ENCODE data around the gene NANOS1.

Gene NANOS1

DNA sequence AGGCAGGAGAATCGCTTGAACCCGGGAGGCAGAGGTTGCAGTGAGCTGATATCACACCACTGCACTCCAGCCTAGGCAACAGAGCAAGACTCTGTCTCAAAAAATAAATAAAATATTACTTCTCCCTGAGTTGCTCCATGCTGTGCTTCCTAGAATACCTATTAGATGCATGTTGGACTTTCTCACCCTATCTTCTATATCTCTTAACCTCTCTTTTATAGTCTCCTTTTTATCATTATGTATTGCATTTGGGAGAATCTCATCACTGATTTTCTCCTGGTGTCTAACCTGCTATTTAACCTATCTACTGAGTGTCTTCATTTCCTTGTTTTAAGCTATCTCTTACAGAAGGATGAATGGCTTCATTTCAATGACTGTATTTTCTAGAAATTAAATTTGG lies 32.1 kb upstream of the NANOS1 start:
- Histone ChIP-seq H3K4me1 (ENCODE audit: insufficient read depth, low read length) (no peaks in the 10 kb centered on the region), H3K27me3 (ENCODE audit: insufficient read depth, low read length, poor library complexity) (no peaks in the 10 kb centered on the region), H4K20me1 (ENCODE audit: insufficient read depth, low read length) (no peaks in the 10 kb centered on the region), H3K4me3 (ENCODE audit: low read depth in 1 of 2, low read length in 2 of 2) (no peak overlapping the region), H3K9me3 (ENCODE audit: insufficient read depth, low read length, severe bottlenecking) (no peaks in the 10 kb centered on the region), H3K9ac (ENCODE audit: low read depth, low read length) (no peak overlapping the region), H3K36me3 (ENCODE audit: insufficient read depth, low read length) (no peaks in the 10 kb centered on the region), H3K4me2 (ENCODE audit: insufficient read depth, low read length) (no peak overlapping the region), H3K79me2 (ENCODE audit: insufficient read depth, low read length) (no peaks in the 10 kb centered on the region), H3K27ac (ENCODE audit: low read length) (no peak overlapping the region), H2AFZ (ENCODE audit: low read depth, low read length) (no peak overlapping the region)
- TF ChIP-seq CTCF (IDR thresholded peaks at IDR 0.05; ENCODE audit: borderline replicate concordance, extremely low read depth, low read length, poor library complexity, severe bottlenecking) (no peak), EZH2 (IDR thresholded peaks at IDR 0.05; ENCODE audit: borderline replicate concordance, low read depth, low read length, severe bottlenecking) (no peak)
- no peak for DNase-seq
- no peak for ATAC-seq (ENCODE audit: insufficient read depth, low read depth)

- no peak overlapping the region for H3K27ac ChIP-seq (ENCODE audit: low read length)
- TF ChIP-seq EZH2 (IDR thresholded peaks at IDR 0.05; ENCODE audit: borderline replicate concordance, low read depth, low read length, severe bottlenecking): no peak
- TF ChIP-seq CTCF (IDR thresholded peaks at IDR 0.05; ENCODE audit: borderline replicate concordance, extremely low read depth, low read length, poor library complexity, severe bottlenecking): no peak
- no peak overlapping the region for H3K9ac ChIP-seq (ENCODE audit: low read depth, low read length)
- no peak for DNase-seq
- H3K79me2 ChIP-seq (ENCODE audit: insufficient read depth, low read length): no peaks in the 10 kb centered on the region
- no peaks in the 10 kb centered on the region for H3K27me3 ChIP-seq (ENCODE audit: insufficient read depth, low read length, poor library complexity)
- H2AFZ ChIP-seq (ENCODE audit: low read depth, low read length): no peak overlapping the region
- no peaks in the 10 kb centered on the region for H3K4me1 ChIP-seq (ENCODE audit: insufficient read depth, low read length)
- ATAC-seq (ENCODE audit: insufficient read depth, low read depth): no peak
- no peak overlapping the region for H3K4me3 ChIP-seq (ENCODE audit: low read depth in 1 of 2, low read length in 2 of 2)
- no peaks in the 10 kb centered on the region for H3K9me3 ChIP-seq (ENCODE audit: insufficient read depth, low read length, severe bottlenecking)
- no peaks in the 10 kb centered on the region for H3K36me3 ChIP-seq (ENCODE audit: insufficient read depth, low read length)
- no peaks in the 10 kb centered on the region for H4K20me1 ChIP-seq (ENCODE audit: insufficient read depth, low read length)
- H3K4me2 ChIP-seq (ENCODE audit: insufficient read depth, low read length): no peak overlapping the region
Measured at GRCh38 chr10:118998183-118998582, 31.3 kb upstream of the NANOS1 start.

DNA sequence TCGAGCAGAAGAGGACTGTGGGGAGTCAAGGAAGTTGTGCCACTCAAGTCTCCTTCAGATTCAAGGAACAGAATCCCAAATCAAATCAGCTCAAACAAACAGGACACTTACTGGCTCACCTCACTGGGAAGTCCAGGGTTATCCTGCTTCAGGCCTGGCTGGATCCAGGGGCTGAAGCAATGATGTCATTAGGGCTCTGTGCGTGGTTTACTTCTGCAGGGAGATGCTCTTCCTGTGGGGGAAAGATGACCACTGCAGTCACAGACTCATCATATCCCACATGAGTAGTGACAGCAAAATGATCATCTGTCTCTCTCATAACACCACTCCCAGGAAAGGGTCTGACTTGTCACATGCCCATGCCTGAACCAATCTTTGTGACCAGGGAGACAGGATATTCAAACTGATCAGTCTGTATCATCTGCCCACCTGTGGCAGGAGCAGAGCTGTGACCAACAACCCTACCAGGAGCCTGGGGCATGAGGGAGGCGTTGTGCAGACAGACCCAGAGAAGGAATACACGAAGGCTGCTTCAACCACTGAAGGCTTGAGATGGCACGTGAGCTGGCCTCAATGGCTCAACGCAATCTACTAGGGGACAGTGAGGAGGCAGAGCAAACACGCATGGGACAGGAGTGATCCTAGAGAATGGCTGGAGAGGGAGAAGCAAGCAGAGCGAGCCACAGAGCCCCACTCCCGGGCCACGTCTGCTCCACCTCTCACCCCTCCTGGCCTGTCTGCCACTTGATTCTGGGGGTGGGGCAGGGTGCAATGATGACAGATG lies 27.6 kb upstream of the NANOS1 start:
- H3K4me3 ChIP-seq (ENCODE audit: low read depth in 1 of 2, low read length in 2 of 2): no peak overlapping the region
- no peak overlapping the region for H3K4me2 ChIP-seq (ENCODE audit: insufficient read depth, low read length)
- no peaks in the 10 kb centered on the region for H3K27me3 ChIP-seq (ENCODE audit: insufficient read depth, low read length, poor library complexity)
- H4K20me1 ChIP-seq (ENCODE audit: insufficient read depth, low read length): no peaks in the 10 kb centered on the region
- H3K9me3 ChIP-seq (ENCODE audit: insufficient read depth, low read length, severe bottlenecking): no peaks in the 10 kb centered on the region
- no peak overlapping the region for H3K27ac ChIP-seq (ENCODE audit: low read length)
- no peak for TF ChIP-seq CTCF (IDR thresholded peaks at IDR 0.05; ENCODE audit: borderline replicate concordance, extremely low read depth, low read length, poor library complexity, severe bottlenecking)
- TF ChIP-seq EZH2 (IDR thresholded peaks at IDR 0.05; ENCODE audit: borderline replicate concordance, low read depth, low read length, severe bottlenecking): no peak
- no peak for ATAC-seq (ENCODE audit: insufficient read depth, low read depth)
- no peaks in the 10 kb centered on the region for H3K36me3 ChIP-seq (ENCODE audit: insufficient read depth, low read length)
- H2AFZ ChIP-seq (ENCODE audit: low read depth, low read length): no peak overlapping the region
- H3K79me2 ChIP-seq (ENCODE audit: insufficient read depth, low read length): no peaks in the 10 kb centered on the region
- DNase-seq: no peak
- H3K4me1 ChIP-seq (ENCODE audit: insufficient read depth, low read length): no peaks in the 10 kb centered on the region
- H3K9ac ChIP-seq (ENCODE audit: low read depth, low read length): no peak overlapping the region

Measured in DND-41 (cell line).